SIG-M5 (cell line): ENCODE measurements around the gene SEPTIN3.

Source experiments
- DNase-seq: peaks from one replicate; lab custom pipeline; 2025; lab: John Stamatoyannopoulos, UW

The SEPTIN3 gene

DNA sequence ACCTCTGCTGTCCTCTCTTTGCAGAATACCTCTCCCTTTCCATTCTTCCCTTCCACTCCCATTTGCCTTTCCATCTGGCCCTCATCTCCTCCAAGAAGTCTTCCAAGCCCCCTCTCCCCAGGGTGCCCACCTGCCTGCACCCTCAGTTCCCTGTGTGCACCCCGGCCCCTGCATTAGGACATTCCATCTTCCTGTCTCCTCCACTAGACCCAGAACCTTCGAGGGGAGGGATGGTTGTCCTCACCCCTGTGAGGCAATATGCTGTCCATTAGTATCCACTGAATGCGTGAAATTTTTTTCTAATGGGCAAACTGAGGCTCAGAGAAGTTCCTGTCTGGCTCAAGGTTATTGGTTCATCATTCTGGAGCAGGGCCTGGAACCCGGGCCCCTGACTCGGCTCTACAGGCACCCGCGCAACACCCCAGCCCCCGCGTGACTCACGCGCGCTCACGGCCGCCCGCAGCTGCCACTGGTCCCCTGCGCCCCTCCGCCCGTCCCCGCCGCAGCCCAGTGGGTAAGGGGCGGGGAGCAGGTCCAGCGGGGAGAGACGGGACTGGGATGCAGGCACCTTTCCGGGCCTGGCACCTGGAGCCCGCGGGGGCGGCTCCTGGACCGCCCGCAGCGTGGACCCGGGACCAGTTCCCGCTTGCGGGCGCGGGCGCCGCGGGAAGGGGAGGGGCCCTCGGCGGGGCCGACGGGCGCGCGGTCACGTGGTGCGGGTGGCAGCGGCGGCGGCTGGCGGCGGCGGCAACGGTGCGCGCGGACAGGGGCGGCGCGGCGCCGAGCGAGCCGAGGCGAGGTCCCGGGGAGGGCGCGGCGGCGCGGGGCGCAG lies 7.0 kb downstream of the SEPTIN3 start:
- no peak for DNase-seq

DNA sequence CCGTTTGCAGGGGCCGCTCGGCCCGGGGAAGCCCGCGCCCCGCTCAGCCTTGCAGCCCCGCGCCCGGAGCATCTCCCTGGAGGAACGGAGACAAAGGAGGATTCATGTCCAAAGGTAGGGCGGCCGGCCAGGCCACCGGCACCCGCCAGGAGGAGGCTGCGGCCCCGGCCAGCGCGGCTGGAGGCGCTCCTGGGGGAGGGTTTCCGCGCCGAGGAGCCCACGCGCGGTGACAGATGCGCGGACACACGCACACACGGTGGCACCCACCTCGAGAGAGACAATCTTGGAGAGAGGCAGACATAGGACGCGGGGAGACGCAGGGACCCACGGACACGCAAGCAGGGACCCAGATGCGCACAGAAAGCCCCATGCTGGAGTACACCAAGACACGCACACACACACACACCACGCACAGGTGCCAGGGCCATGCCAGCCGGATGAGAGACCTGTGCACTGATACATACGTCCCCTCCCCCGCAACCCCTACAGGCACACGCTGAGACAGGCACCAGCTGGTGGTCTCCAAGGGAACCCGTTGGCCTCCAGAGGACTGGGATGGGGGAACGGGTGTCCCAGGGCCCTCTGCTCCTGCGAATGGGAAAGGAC lies 7.8 kb downstream of the SEPTIN3 start:
- DNase-seq = no peak

DNA sequence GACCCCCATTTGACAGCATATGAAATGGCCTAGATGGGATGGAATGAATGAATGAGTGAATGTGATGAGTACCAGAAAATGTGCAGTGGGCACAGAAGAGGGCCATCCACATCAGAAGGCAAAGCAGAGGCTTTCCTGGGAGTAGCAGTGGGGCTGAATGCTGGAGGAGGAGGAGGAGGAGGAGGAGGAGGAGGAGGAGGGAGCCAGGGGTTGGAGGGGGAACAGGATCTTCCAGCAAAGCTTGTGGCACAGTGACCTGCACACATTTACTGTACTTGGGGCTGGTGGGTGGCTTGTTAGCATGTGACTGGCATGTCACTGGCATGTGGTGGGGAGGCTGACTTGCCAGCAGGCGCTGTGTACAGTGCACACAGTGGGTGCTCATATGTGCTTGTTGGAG lies 9.5 kb downstream of the SEPTIN3 start:
- no peak for DNase-seq

DNA sequence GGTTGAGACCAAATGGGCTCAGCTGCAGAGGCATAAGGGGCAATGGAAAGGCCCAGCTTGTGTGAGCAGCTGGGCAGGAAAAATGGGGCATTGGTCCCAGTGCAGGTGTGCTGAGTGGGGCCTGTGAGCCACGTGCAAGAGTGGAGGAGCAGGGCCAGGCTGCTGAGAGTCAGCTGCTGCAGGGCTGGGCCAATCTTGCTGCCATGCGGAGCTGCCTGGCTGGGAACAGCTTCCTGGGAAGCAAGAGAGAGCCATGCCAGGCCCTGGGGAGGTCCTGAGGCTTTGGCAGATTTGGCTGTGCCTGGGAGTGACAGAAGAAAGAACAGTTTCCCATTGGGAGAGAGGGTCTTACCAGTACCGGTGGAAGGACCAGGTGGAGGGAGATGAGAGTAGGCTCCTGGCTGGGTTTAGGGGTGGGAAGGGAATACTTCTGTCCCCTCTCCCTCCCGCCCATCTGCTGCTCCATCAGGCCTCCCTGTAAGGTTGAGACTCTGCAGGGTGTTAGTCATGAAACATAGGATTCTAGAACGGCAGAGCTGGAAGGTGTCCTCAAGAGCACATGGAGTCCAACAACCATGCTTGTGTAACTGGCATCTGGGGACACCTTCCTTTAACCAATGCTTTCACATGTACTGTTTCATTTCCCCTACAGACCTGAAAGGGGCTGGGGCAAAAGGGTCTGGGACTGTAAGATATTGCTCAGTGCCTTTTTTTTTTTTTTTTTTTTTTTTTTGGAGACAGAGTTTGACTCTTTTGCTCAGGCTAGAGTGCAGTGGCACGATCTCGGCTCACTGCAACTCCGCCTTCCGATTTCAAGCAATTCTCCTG lies 10.4 kb downstream of the SEPTIN3 start:
- no peak for DNase-seq

DNA sequence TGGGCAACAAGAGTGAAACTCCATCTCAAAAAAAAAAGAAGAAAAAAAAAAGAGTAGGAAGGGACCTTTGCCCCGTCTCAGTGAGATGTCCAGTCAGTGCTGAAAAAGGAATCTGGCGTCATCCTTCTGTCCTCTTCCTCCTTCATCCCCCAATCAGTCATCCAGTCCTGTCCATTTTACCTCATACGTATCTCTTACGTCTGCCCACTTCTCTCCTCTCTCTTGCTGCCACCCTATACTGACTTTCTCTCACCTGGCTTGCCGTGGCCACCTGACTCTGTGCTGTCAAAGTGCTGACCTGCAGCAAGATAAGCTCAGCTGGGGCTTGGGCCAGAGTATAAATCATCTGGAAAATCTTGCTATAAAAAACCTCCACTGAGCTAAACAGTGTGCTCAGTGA lies 13.6 kb downstream of the SEPTIN3 start:
- DNase-seq = no peak

DNA sequence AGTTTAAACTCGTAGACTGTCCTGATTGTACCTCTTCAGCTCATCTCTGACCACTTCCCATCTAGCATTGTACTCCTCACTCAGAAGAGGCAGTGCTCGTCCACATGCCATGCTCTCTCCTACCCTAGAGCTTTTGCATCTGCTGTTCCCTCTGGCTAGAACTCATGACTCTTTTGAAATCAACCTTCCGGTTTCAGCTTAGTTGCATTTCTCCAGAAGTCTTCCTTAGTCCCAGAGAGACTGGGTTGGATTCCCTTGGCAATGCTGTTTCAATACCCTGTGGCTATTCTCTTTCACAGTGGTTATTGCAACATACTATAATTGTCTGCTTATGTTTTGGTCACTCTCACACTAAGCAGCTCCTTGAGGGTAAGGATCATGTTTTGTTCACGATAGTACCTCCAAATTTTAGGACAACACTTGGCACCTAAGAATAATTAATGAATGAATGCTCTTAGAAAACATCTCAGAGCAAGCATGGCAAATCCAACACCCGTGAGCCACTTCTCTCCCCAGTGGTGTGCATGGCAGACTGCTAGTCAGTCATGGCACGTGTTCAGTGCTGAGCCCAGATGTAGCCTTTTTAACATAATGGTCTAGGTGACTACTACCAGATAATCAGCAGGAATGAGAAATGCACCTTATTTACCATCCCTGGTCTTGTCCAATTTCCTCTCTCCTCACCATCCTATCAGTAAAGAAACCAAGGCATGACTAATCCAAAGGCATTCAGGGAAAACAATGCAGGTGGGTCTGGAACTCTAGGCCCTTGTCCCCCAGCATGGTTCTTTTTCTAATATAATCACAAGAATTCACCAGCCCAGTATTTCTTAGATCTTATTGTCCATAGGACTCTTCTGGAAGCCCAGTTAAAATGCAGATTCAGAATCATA lies 14.5 kb downstream of the SEPTIN3 start:
- DNase-seq = no peak

DNA sequence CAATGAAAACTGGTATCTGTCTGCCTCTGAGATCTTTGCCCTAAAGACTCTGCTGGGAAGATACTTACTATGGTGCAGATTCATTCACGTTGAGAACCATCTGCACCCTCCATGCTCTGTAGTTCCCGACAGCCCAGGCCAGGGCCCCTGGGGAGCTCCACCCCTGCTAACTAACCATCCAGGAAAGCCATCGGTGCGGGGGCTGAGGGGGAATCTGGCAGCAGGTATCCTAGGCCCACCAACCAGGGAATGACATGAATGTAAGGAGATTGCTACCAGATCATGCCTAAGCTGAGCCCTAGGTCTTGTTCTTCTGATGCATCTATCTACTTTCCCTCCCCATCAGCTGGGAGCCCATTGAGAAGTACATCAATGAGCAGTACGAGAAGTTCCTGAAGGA lies 18.0 kb downstream of the SEPTIN3 start:
- DNase-seq = no peak

DNA sequence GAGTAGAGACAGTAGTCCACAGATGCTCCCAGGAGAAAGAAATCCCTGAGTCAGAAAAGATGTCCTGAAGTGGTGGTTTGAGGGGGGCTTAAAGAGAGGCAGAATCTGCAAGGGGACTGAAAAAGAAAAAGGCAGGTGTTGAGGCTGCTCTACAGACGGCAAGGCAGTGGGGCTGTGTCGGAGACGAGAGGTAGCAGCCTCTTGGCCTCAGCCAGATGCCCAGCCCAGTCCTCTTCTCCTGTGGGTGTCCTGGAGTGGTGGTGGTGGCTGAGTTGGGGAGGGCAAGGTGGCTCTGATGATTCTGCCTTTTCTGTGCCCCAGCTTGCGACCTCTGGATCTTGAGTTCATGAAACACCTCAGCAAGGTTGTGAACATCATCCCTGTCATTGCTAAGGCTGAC lies 20.0 kb downstream of the SEPTIN3 start:
- DNase-seq = no peak

DNA sequence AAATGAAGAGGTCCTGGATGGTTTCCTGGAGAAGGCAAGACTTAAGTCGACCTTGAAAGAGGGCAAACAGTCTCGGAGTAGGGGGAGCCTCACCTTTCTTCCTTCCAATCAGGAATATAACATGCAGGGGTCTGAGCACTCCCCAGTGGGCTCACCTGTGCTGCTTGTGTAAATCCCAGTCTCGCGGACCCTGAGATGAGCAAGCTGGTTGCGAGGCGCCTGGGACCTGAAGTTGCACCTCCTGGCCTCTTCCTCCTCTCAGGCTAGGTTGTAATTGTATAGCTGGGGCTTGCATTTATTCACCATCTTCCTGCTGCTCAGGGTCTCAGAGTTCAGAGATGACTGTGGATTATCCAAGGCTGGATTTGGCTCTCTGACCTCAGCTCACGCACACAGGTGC lies 21.9 kb downstream of the SEPTIN3 start:
- DNase-seq = no peak

DNA sequence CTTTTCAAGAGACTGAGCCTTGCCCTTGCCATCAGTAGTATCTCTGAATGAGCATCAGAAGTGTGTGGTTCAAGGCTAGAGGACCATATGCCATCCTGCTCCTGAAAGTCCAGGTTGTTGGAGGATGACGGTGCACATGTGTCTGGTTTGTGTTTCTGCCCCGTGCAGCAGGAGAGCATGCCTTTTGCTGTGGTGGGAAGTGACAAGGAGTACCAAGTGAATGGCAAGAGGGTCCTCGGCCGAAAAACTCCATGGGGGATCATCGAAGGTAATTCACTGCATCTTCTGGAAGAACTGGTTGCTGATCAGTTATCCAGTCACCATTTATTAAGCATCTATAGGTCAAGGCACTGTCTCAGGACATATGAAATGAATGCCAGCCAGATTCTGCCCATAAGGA lies 23.3 kb downstream of the SEPTIN3 start:
- DNase-seq = no peak

DNA sequence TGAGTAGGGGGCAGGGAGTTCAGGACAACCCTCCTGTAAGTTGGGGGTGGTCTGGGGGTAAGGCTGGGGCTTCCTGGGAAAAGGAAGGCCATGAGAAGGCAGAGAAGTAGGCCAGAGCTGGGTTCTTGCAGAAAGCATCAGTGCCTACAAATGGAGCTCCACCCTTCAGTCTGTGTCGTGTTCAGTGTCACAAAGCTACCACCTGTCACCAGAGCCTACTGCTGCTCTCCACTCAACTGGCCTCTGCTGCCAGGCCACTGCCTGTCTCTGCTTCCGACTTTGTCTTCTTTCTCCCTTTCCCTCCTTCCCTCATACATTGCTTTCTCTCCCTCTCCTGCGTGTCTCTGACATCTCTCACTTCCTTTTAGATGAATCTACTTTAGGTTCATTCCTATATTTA lies 26.0 kb downstream of the SEPTIN3 start:
- no peak for DNase-seq

DNA sequence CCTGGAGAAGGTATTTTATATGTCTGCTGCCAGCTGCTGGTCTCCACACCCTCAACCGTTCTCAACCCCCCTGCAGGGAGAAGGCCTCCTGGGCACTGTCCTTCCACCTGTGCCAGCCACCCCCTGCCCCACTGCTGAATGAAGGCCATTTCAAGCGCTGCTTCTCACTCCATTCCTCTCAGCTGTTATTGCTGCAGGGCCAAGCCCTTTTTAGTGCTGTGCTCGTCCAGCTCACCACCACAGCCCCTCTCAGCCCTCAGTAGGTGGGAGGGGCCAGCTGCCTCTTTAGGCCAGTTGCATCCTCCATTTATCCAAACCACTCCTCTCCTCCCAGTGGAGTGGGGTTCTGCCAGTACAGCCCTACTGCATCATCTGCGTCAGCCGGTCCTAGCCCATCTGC lies 27.6 kb downstream of the SEPTIN3 start:
- DNase-seq = no peak

DNA sequence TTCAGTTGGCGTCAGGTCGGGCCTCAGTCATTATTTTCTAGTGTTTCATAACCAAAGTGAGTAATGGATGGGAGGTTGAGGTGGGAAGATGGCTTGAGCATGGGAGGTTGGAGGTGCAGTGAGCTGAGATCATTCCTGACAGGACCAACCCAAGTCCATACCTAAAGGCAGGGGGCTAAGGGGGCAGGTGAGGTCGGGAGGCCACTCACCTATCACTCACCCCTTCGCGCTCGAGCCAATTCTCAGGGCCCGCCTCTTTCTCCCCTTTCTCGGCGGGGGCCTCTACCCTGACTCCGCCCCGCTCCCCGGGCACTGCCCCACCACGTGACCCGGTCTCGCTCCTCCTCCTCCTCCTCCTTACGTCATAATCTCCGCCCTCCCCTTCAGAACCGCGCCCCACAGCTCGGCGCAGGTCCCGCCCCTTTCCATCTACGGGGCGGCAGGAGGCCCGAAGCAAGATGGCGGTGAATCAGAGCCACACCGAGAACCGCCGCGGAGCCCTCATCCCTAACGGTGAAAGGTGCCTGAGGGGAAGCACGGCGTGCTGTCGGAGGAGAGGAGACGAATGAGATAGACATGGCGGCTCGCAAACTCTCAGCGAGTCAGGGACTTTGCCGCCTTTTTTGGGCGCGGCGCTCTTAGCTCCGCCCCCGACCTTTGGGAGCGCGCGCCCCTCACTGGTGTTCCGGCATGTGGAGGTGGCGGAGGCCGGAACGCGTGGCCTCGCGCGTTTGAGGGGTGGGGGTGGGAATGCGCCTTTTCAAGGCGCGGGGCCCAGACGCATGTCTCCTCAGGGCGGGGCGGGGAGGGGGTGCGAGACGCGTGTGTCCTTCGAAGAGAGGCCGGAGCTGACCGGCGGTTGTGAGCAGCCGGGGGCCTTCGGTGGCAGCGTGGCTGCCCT lies 29.4 kb downstream of the SEPTIN3 start, which contains the start of gene WBP2NL:
Gene WBP2NL (plus strand): TSS at position 428 of the 901 bp plus-strand sequence. CDS start 31 bp downstream, at position 459.
- no peak for DNase-seq

DNA sequence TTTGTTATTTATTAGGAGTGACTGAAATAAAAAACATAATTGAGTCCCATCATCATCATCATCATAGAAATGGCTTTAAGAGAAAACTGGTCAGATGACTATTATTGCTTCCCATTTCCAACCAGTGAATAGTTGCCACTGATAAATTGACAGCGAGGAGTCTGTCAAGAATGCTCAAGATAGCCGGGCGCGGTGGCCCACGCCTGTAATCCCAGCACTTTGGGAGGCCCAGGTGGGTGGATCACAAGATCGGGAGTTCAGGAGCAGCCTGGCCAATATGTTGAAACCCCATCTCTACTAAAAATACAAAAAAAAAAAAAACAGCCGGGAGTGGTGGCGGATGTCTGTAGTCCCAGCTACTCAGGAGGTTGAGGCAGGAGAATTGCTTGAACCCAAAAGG lies 31.2 kb downstream of the SEPTIN3 start:
- no peak for DNase-seq

DNA sequence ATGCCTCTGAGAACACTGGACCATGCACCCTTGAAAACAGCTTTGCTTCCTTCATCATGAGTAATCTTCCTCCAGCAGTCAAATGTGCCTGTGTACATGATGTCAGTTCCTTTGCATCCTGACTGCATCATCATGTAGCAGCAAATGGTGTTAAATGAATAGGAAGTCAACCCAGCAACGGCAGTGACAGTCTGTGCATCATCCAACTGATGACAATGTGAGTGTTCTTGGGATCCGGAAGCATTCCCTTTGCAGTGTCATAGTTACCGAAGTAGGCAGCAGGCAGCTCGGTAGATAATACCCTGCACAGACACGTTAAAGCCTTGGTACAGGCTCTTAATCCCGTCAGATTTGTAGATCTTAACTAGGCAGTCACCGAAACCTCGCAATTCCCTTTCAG lies 31.9 kb downstream of the SEPTIN3 start:
- no peak for DNase-seq

DNA sequence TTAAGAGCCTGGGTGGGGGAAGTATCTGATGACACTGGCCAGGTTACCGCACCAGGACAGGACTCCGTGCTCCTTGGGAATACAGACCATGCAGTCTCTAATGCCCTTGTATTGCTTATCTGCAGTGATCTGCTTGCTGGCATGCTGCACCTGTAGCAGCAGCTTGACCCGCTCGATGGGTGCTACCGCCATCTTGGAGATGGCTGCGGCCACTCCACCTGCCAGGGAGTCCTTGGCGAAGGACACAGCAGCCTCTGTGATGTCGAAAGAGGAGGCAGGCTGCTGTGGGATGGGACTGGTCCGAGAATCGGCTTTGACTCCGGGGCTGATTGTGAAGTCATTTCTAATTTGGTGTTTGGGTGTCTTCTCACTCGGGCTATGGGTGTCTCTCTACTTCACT lies 32.5 kb downstream of the SEPTIN3 start:
- no peak for DNase-seq

DNA sequence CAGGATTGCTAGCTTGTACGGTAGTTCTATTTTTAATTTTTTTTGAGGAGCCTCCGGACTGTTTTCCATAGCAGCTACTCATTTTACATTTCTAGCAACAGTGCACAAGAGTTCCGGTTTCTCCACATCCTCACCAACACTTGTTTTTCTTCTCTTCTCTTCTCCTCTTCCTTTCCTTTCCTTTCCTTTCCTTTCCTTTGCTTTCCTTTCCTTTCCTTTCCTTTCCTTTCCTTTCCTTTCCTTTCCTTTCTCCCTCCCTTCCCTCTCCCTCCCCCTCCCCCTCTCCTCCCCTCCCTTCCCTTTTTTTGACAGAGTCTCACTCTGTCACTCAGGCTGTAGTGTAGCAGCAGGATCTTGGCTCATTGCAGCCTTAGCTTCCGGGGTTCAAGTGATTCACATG lies 38.7 kb downstream of the SEPTIN3 start:
- no peak for DNase-seq

DNA sequence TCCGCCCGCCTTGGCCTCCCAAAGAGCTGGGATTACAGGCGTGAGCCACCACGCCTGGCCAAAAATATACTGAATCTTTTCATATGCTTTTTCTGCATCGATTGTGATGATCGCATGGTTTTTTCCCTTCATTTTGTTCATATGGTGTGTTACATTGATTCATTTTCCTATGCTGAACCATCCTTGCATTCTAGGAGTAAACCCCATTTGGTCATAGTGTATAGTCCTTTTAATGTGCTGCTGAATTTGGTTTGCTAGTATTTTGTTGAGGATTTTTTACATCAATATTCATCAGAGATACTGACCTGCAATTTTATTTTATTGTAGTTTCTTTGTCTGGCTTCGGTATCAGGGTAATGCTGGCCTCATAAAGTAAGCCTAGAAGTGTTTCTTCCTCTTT lies 41.5 kb downstream of the SEPTIN3 start:
- no peak for DNase-seq

DNA sequence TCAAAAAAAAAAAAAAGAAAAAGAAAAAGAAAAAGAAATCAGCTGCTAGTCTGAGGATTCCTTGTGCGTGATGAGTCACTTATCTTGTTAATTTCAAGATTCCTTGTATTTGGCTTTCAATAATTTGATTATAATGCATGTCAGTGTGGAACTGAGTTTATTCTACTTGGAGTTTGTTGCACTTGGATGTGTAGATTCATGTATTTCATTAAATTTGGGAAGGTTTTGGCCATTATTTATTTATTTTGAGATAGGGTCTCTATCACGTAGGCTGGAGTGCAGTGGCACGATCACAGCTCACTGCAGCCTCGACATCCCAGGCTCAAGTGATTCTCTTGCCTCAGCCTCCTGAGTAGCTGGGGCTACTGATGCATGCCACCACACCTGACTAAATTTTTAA lies 44.1 kb downstream of the SEPTIN3 start:
- DNase-seq = no peak

DNA sequence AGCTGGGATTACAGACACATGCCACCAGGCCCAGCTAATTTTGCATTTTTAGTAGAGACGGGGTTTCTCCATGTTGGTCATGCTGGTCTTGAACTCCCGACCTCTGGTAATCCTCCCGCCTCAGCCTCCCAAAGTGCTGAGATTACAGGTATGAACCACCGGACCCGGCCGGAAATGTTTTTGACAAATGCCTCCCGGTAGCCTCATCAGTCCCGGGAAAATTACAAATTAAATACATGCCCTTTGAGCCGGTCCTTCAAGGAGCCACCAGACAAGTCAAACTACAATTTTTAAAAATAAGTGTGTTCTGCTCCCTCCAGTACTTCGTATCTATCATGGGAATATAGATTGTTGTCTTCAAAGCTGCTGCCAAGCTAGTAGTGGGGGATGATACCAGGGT lies 46.9 kb downstream of the SEPTIN3 start:
- DNase-seq = no peak

DNA sequence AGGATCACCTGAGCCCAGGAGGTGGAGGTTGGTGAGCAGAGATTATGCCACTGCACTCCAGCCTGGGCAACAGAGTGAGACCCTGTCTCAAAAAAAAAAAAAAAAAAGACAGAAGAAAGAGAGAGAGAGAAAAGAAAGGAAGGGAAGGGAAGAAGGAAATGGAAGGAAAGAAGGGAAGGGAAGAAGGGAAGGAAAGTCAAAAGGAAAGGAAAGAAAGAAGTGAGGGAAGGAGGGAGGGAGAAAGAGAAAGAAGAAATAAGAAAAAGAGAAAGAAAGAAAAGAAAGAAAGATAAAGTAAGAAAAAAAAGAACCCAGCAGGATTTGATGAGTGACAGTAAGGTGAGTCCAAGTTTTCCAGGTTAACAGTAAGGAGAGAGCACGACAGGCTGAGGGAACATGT lies 49.0 kb downstream of the SEPTIN3 start:
- no peak for DNase-seq
